ENCODE results near the gene FSD2. TPM values are rescaled to one million over a fixed set of nuclear protein-coding genes. Genes with fewer than 3 reads are reported as not detected.

Gene FSD2
- total RNA-seq, 1 experiment from 2014 or later, result not detected

DNA sequence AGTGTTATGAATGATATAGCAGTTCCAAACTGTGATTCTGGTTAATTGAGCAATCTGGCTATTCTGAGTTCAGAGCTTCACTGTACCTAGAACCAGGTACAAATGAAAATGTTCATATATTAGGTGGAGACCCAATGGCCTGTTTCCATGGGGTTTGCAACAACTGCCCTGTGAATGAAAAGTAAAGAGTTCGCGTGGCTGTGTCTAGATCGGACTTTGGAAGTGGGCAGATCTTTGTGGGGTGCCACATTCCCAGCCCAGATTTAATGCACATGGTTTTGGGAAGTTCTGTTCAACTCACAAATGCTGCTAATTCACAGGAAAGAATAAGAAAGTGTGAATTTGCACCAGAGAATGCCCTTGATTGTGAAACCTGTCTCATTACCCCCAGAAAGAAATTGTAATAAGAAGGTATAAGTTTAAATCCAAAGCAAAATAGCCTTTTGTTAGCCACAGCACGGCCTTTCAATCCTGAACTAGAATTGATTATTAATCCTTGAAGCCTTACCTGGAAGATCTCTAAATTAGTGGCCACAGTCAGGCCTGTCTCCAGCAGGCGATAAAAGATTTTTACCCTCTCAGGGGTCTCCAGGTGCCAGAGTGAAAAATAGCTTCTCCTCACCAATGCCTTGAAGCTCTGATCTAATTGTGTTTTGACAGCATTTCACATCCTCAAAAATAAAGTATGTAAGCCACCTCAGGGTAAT, 26.2 kb upstream of the FSD2 start:
- no TSS peak for BruUV-seq (replicated peaks)
- H3K27me3 Mint-ChIP-seq (ENCODE audit: insufficient read depth, unreplicated experiment), result no peaks in the 10 kb centered on the region
- H3K27ac Mint-ChIP-seq (ENCODE audit: unreplicated experiment), result no peak overlapping the region
- no peaks in the 10 kb centered on the region for H3K4me1 Mint-ChIP-seq (ENCODE audit: low read depth, unreplicated experiment)
- POLR2A ChIA-PET, result no interaction called here
- H3K4me3 ChIP-seq (ENCODE audit: low read depth, low read length), result no peak overlapping the region
- no peak for DNase-seq
- CTCF ChIA-PET, result no interaction called here
- no peak overlapping the region for H3K4me3 Mint-ChIP-seq (ENCODE audit: unreplicated experiment)
- no peak for TF ChIP-seq CTCF (IDR thresholded peaks at IDR 0.05; ENCODE audit: insufficient read depth in 1 of 2, low read depth in 1 of 2, low read length in 1 of 2, severe bottlenecking in 1 of 2, unreplicated experiment in 1 of 2)
- no peaks in the 10 kb centered on the region for H3K9me3 ChIP-seq
- intact Hi-C loops (cut with micrococcal nuclease; ENCODE audit: unreplicated experiment), result no loop called here
- H3K27me3 ChIP-seq (replicated peaks; ENCODE audit: control insufficient read depth, insufficient read depth, low read length), result no peaks in the 10 kb centered on the region
- no peaks in the 10 kb centered on the region for H3K9me3 Mint-ChIP-seq (ENCODE audit: unreplicated experiment)
- H3K36me3 ChIP-seq (ENCODE audit: control insufficient read depth, insufficient read depth, low read length), result no peaks in the 10 kb centered on the region; the same call in 1 of the 2 replicates
- no peaks in the 10 kb centered on the region for H3K4me1 ChIP-seq
- peaks cover 82% of the 10 kb centered on the region for H3K36me3 Mint-ChIP-seq (ENCODE audit: insufficient read depth, unreplicated experiment)

- Mint-ChIP-seq H3K27ac (ENCODE audit: unreplicated experiment) (no peak overlapping the region), H3K27me3 (ENCODE audit: insufficient read depth, unreplicated experiment) (no peaks in the 10 kb centered on the region), H3K36me3 (ENCODE audit: insufficient read depth, unreplicated experiment) (peaks cover 84% of the 10 kb centered on the region), H3K4me1 (ENCODE audit: low read depth, unreplicated experiment) (no peaks in the 10 kb centered on the region), H3K9me3 (ENCODE audit: unreplicated experiment) (no peaks in the 10 kb centered on the region), H3K4me3 (ENCODE audit: unreplicated experiment) (no peak overlapping the region)
- BruUV-seq (replicated peaks), result no TSS peak
- Histone ChIP-seq H3K4me3 (ENCODE audit: low read depth, low read length) (no peak overlapping the region), H3K27me3 (replicated peaks; ENCODE audit: control insufficient read depth, insufficient read depth, low read length) (no peaks in the 10 kb centered on the region), H3K9me3 (no peaks in the 10 kb centered on the region), H3K36me3 (ENCODE audit: control insufficient read depth, insufficient read depth, low read length) (no peaks in the 10 kb centered on the region), H3K4me1 (no peaks in the 10 kb centered on the region)
- TF ChIP-seq CTCF (IDR thresholded peaks at IDR 0.05; ENCODE audit: insufficient read depth in 1 of 2, low read depth in 1 of 2, low read length in 1 of 2, severe bottlenecking in 1 of 2, unreplicated experiment in 1 of 2), result no peak
- intact Hi-C loops (cut with micrococcal nuclease; ENCODE audit: unreplicated experiment), result no loop called here
- POLR2A ChIA-PET, result no interaction called here
- no peak for DNase-seq
- CTCF ChIA-PET, result interaction anchor here (0.6 kb wide), 1 partner anchor 208 kb away, joined by 8 read pairs; no protein-coding TSS in a partner anchor
These were observed 24.7 kb upstream of the FSD2 start for GRCh38 chr15:82830427-82831173.

DNA sequence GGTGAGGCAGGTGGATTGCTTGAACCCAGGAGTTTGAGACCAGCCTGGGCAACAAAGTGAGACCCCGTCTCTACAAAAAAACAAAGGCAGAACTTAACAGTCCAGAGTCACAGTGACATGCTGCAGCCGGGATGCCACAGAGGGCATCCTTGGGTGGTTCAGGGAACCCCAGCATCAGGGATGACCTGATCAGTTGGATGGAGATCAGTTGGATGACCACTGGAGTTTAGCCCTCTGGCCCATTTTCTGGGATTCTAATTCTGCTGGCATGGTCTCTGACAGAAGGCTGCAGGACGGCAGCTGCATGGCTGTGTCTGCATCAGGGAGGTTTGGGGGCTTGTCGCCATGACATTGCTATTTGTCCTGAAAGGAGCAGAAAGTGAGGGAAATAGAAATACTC, 23.4 kb upstream of the FSD2 start:
- no peak for TF ChIP-seq CTCF (IDR thresholded peaks at IDR 0.05; ENCODE audit: insufficient read depth in 1 of 2, low read depth in 1 of 2, low read length in 1 of 2, severe bottlenecking in 1 of 2, unreplicated experiment in 1 of 2)
- intact Hi-C loops (cut with micrococcal nuclease; ENCODE audit: unreplicated experiment), result no loop called here
- Mint-ChIP-seq H3K27me3 (ENCODE audit: insufficient read depth, unreplicated experiment) (no peaks in the 10 kb centered on the region), H3K36me3 (ENCODE audit: insufficient read depth, unreplicated experiment) (peaks cover 78% of the 10 kb centered on the region), H3K4me1 (ENCODE audit: low read depth, unreplicated experiment) (no peaks in the 10 kb centered on the region), H3K27ac (ENCODE audit: unreplicated experiment) (no peak overlapping the region), H3K9me3 (ENCODE audit: unreplicated experiment) (no peaks in the 10 kb centered on the region), H3K4me3 (ENCODE audit: unreplicated experiment) (no peak overlapping the region)
- Histone ChIP-seq H3K4me1 (no peaks in the 10 kb centered on the region), H3K27me3 (replicated peaks; ENCODE audit: control insufficient read depth, insufficient read depth, low read length) (no peaks in the 10 kb centered on the region), H3K9me3 (no peaks in the 10 kb centered on the region), H3K36me3 (ENCODE audit: control insufficient read depth, insufficient read depth, low read length) (no peaks in the 10 kb centered on the region; the same call in 1 of the 2 replicates), H3K4me3 (ENCODE audit: low read depth, low read length) (no peak overlapping the region)
- no peak for DNase-seq
- BruUV-seq (replicated peaks), result no TSS peak
- ChIA-PET CTCF (no interaction called here), POLR2A (no interaction called here)

Measured in Caco-2 (cell line).